Activated T-cell treated with anti-CD3 and anti-CD28 coated beads, Interleukin-2, amount 50 U/mL, for 4 hours (primary cell): ENCODE results near the gene TICAM2. TPM values are rescaled to one million over a fixed set of nuclear protein-coding genes. Genes with fewer than 3 reads are reported as not detected.

Source experiments
- ATAC-seq, 2 donors: fragments of 200-7000 bp; cut with Tn5 transposase; one replicate each; pipeline ENCODE4 v1.10.0; 2021
- DNase-seq: peaks from one replicate; pipeline ENCODE4 v3.0.0-alpha.2; 2020
- H3K27me3 Mint-ChIP-seq: one replicate; pipeline ENCODE4 v1.8.0; 2021; ENCODE audit warnings: low read depth, mixed read lengths
- H3K36me3 Mint-ChIP-seq: one replicate; pipeline ENCODE4 v1.8.0; 2022; ENCODE audit warnings: mixed read lengths; ENCODE audit not compliant: insufficient read depth
- H3K4me1 Mint-ChIP-seq: one replicate; pipeline ENCODE4 v1.8.0; 2021; ENCODE audit warnings: low read depth, mixed read lengths
- H3K4me3 Mint-ChIP-seq: one replicate; pipeline ENCODE4 v1.8.0; 2021; ENCODE audit warnings: mild to moderate bottlenecking, moderate library complexity, mixed read lengths
- H3K9me3 Mint-ChIP-seq: one replicate; pipeline ENCODE4 v1.8.0; 2021; ENCODE audit warnings: mixed read lengths
- total RNA-seq, 3 donors: library from RNA; stranded (reverse); gene quantifications; one replicate each; pipeline ENCODE4 v1.2.1, GENCODE V29; 2021

TICAM2 gene
- total RNA-seq, 3 donors from 2014 or later, result 0.18 to 0.82 (median 0.48) TPM

DNA sequence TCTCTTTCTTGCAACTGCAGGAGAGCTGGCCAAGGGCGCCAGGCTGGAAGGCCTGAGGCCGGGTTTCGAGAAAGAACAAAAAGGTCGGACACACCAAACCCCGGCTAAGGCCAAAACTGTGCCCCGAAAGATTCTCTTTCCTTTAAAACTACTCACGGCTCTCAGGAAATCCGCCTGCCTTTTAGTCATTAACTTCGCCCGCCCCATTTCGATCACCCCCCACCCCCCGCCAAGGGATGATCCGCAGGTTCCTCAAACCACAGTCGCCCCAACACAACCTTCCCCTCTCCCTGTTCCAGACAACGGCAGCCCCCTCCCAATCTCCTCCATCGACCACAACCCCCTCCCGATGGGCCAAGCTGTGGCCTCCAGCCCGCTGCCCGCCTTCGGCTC, 58.2 kb downstream of the TICAM2 start:
- peak; percentile 39 for DNase-seq
- peak overlapping the region; percentile 89 for H3K4me3 Mint-ChIP-seq

DNA sequence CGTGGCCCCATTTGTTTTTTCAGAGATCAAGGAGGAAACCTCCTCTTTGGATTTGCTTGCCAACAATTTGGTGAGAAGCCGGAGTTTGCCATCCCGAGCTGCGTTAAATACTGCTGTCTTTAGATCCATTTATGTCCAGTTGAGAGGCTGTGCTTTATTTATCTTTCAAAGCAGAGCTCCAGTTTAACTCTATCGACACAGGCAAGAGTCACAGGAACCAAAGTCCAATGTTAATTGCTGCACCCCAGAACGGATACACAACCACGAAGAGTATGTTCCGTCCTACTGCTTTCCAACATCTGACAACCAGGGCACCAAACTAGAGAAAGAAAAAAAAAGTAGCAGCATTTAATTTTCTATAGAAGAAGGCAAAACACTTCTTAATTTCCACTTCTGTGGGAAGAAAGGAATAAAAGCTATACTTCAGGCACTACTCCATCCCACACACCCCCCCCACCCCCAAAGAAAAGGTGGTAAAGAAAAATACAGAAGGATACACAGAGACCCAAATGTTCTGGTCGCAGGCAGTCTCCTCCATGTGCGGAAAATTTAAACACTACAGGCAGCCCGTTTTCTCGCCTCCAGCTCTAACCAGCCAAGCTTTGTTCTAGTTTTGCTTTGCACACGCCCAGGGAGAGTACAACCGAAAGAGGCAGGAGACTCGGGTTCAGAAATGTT, 58.8 kb downstream of the TICAM2 start:
- Mint-ChIP-seq H3K27me3 (no peaks in the 10 kb centered on the region), H3K36me3 (peaks cover 30% of the 10 kb centered on the region)

More for the DNA sequence above, 58.2 kb downstream of the TICAM2 start:
- Mint-ChIP-seq H3K27me3 (no peaks in the 10 kb centered on the region), H3K36me3 (peaks cover 24% of the 10 kb centered on the region), H3K9me3 (no peaks in the 10 kb centered on the region), H3K4me1 (peaks cover 52% of the 10 kb centered on the region)
- ATAC-seq, result peak; percentile 51 to 52

DNA sequence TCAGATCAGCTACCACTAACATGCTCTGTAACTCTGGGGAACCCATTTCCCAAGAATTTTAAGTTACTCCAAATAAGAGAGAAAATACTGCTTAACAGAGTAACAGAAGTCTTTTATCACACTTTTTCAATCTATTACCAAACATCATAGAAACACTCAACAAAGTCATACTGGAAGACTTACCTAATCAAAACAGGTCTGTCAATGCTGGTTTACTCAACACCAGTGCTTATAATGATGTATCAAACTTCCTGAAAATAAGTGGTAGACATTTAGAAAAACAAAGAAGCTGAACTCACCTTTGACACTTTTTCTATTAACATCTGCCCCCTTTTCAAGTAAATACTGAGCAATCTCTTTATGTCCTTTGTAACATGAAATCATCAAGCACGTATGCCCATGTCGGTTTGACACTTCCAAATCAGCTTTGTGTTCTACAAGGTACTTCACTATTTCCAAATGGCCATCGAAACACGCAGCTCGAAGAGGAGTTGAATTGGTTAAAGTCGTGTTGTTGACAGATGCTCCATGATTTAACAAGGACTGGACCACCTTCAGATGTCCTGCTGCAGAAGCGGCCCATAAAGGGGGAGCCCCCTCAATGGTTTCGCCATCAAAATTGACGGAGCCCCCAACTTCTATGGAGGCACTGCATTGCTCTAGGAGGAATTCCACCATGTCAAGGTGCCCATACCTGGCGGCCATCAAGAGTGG, 59.5 kb downstream of the TICAM2 start:
- H3K27me3 Mint-ChIP-seq, result no peaks in the 10 kb centered on the region
- ATAC-seq (no peak), DNase-seq (no peak)
- peak overlapping the region; percentile 89 for H3K4me3 Mint-ChIP-seq
- peaks cover 63% of the 10 kb centered on the region for H3K4me1 Mint-ChIP-seq
- H3K9me3 Mint-ChIP-seq, result no peaks in the 10 kb centered on the region
- peaks cover 34% of the 10 kb centered on the region for H3K36me3 Mint-ChIP-seq

More for the DNA sequence above, 58.8 kb downstream of the TICAM2 start:
- ATAC-seq (peak; percentile 29 to 42), DNase-seq (no peak)
- Mint-ChIP-seq H3K9me3 (no peaks in the 10 kb centered on the region), H3K4me3 (peak overlapping the region; percentile 89), H3K4me1 (peaks cover 57% of the 10 kb centered on the region)

DNA sequence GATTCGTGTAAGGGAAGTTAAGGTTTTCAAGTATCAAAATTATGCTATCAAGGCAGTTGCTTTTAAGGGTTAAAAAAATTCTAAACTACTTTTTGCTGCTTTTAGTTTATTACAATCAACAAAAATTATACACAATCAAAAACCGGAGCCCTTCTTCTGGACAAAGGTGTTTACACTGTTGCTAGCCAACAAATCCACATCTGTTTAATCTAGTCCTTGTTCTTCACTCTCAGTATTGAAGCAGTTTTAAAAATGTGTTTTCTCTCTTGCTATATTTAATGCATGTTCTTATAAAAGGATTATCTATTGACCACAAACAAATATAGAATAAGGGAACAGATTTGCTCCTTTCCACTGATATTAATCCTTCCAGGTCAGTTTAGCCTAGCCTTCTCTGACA, 60.2 kb downstream of the TICAM2 start:
- H3K4me1 Mint-ChIP-seq, result peaks cover 69% of the 10 kb centered on the region
- H3K9me3 Mint-ChIP-seq, result no peaks in the 10 kb centered on the region
- DNase-seq (no peak), ATAC-seq (no peak)
- peak overlapping the region; percentile 89 for H3K4me3 Mint-ChIP-seq
- no peaks in the 10 kb centered on the region for H3K27me3 Mint-ChIP-seq
- H3K36me3 Mint-ChIP-seq, result peaks cover 38% of the 10 kb centered on the region

DNA sequence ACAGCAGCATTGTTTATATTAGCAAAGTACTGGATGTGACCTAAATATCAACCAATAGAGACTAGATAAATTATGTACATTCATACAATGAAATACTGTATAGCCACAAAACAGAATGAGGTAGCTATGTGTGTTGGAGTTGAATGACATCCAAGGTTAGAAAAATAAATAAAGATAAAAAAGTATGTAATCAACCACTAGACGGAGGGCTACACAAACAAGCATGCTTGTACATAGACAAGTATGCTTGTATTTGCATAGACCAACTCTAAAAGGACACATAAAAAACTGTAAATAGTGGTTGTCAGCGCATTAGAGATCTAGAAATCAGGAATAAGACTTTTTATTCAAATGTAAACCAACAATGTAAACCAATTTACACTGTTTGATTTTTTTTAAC, 60.7 kb downstream of the TICAM2 start:
- no peak for DNase-seq
- Mint-ChIP-seq H3K4me1 (peaks cover 73% of the 10 kb centered on the region), H3K9me3 (no peaks in the 10 kb centered on the region), H3K27me3 (no peaks in the 10 kb centered on the region), H3K4me3 (peak overlapping the region; percentile 89), H3K36me3 (peaks cover 42% of the 10 kb centered on the region)
- no peak for ATAC-seq

DNA sequence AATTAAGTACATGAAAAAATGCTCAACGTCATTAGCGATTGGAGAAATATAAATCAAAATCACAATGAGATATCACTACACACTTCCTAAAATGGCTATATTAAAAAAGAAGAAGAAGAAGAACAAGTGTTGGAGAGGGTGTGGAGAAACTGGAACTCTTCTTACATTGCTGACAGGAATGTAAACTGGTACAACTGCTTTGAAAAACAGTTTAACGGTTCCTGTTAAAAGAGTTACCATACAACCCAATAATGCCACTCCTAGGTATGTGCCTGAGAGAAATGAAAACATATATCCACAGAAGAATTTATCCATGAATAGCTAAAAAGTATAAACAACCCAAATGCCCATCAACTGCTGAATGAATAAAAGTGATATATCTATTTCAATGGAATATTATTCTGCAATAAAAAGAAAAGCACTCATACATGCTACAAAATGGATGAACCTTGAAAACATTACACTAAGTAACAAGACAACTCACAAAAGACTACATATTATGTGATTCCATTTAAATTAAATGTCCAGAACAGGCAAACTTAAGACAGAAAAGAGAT, 66.7 kb downstream of the TICAM2 start:
- Mint-ChIP-seq H3K4me3 (no peak overlapping the region), H3K36me3 (peaks cover 54% of the 10 kb centered on the region), H3K9me3 (no peaks in the 10 kb centered on the region), H3K4me1 (peaks cover 82% of the 10 kb centered on the region), H3K27me3 (no peaks in the 10 kb centered on the region)
- DNase-seq (no peak), ATAC-seq (no peak)

DNA sequence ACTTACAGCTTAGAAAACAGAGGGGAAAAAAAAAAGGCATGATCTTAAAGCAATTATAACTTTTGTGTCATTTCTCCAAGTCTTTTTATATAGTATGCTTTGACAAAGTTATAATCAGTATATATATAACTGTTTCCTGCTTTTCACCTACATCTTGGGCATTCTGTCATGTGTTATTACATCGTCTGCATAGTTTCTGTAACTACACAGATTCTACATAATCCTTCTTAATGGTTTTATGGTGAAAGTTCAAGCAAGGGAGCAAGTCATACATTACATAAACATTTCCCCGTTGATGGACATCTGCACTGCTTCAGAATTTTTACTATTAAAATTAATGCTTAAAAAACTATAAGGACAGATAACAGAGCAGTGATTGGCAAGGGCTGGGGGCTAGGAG, 69.8 kb downstream of the TICAM2 start:
- H3K27me3 Mint-ChIP-seq, result no peaks in the 10 kb centered on the region
- H3K9me3 Mint-ChIP-seq, result no peaks in the 10 kb centered on the region
- peaks cover 40% of the 10 kb centered on the region for H3K36me3 Mint-ChIP-seq
- H3K4me3 Mint-ChIP-seq, result no peak overlapping the region
- H3K4me1 Mint-ChIP-seq, result peaks cover 76% of the 10 kb centered on the region
- DNase-seq (no peak), ATAC-seq (no peak)

DNA sequence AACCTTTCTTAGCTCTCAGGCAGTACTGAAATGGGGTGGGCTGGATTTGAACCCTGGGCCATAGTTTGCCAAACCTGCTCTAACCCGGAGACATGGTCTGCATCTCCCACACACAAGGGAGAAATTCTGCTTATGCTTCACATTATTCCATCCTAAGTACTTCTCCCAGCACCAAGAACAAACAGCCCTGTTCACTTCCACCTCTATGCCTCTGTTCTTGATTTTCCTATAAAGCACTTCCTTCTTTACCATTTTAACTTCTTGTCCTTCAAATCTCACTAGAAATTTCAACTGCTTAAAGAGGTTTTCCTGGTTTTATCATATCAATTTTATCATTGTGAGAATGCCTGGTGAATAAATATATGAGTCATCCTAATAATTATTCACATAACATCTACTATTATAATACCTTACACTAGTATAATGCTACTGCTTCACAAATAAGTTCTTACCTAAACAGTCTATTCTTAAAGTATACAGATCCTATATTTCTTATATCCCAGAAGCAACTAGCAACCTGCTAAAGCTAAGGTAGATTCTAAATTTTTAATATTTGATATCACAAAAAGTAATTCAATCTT, 70.4 kb downstream of the TICAM2 start:
- peaks cover 36% of the 10 kb centered on the region for H3K36me3 Mint-ChIP-seq
- ATAC-seq (no peak), DNase-seq (no peak)
- H3K4me3 Mint-ChIP-seq, result no peak overlapping the region
- H3K9me3 Mint-ChIP-seq, result no peaks in the 10 kb centered on the region
- H3K4me1 Mint-ChIP-seq, result peaks cover 74% of the 10 kb centered on the region
- no peaks in the 10 kb centered on the region for H3K27me3 Mint-ChIP-seq

DNA sequence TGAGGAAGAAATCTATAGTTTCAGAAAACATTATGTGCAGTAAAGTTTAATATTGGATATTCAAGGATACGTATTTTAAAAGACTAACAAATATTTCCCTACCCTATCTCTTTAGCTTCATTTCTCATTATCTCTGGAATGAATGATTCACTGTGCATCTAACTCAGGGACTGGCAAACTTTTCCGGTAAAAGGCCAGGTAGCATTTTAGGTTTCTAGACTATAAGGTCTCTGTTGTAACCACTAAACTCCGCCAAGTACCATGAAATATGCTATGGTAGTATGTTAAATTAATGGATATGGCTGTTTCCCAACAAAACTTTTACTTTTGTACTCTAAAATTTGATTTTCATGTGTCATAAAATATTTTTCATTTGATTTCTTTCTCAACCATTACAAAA, 70.9 kb downstream of the TICAM2 start:
- peaks cover 71% of the 10 kb centered on the region for H3K4me1 Mint-ChIP-seq
- no peaks in the 10 kb centered on the region for H3K27me3 Mint-ChIP-seq
- H3K36me3 Mint-ChIP-seq, result peaks cover 34% of the 10 kb centered on the region
- no peak overlapping the region for H3K4me3 Mint-ChIP-seq
- ATAC-seq, result no peak
- H3K9me3 Mint-ChIP-seq, result no peaks in the 10 kb centered on the region
- no peak for DNase-seq

DNA sequence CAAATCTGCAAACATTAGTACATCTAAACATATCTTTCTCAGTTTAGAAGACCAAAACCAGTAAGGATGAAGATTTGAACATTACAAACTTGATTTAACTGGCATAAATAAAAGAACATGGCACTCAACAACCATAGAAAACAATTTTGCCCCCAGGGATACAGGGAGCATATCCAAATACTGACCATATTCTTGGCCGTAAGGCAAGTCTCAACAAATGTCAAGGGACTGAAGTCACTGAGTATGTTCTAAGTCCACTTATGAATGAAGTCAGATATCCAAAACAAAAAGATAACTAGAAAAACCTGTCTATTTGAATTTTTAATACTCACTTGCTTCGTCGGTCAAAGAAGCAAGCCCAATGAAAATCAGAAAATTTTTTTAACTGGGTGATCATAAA, 71.9 kb downstream of the TICAM2 start:
- DNase-seq (no peak), ATAC-seq (no peak)
- Mint-ChIP-seq H3K4me1 (peaks cover 65% of the 10 kb centered on the region), H3K9me3 (no peaks in the 10 kb centered on the region), H3K4me3 (no peak overlapping the region), H3K27me3 (no peaks in the 10 kb centered on the region), H3K36me3 (peaks cover 28% of the 10 kb centered on the region)

Other genes with a start within 250 kb of the TICAM2 start
- gene FEM1C, start 57.7 kb downstream of the TICAM2 start, total RNA-seq, result 10 to 100 TPM in 1 of 3 donors, 1 to 10 TPM in 2; 9.6 to 10.9 (median 10.0) TPM
- gene TMED7, start 23.6 kb upstream of the TICAM2 start, total RNA-seq, result 10 to 100 TPM; 59.8 to 66.1 (median 62.6) TPM
- gene CDO1, start 214.2 kb upstream of the TICAM2 start, total RNA-seq, result under 1 TPM in 2 of 3 donors, not detected in 1; 0.26 to 0.28 TPM
- 10 to 100 TPM; 36.0 to 46.4 (median 41.4) TPM for gene ATG12, start 239.1 kb upstream of the TICAM2 start, total RNA-seq
- 10 to 100 TPM; 42.0 to 53.0 (median 48.5) TPM for gene AP3S1, start 239.5 kb upstream of the TICAM2 start, total RNA-seq